Measurements from ENCODE around the gene RARG.

The RARG gene

GRCh38 chr12:53223389-53224060 lies 8.5 kb downstream of the RARG start:
- DNase-seq (ENCODE audit: low read depth), result no peak

- no peak for DNase-seq (ENCODE audit: low read depth)
Observed at GRCh38 chr12:53222806-53223261, 9.2 kb downstream of the RARG start.

GRCh38 chr12:53222170-53222721 lies 9.8 kb downstream of the RARG start:
- DNase-seq (ENCODE audit: low read depth), result no peak

DNA sequence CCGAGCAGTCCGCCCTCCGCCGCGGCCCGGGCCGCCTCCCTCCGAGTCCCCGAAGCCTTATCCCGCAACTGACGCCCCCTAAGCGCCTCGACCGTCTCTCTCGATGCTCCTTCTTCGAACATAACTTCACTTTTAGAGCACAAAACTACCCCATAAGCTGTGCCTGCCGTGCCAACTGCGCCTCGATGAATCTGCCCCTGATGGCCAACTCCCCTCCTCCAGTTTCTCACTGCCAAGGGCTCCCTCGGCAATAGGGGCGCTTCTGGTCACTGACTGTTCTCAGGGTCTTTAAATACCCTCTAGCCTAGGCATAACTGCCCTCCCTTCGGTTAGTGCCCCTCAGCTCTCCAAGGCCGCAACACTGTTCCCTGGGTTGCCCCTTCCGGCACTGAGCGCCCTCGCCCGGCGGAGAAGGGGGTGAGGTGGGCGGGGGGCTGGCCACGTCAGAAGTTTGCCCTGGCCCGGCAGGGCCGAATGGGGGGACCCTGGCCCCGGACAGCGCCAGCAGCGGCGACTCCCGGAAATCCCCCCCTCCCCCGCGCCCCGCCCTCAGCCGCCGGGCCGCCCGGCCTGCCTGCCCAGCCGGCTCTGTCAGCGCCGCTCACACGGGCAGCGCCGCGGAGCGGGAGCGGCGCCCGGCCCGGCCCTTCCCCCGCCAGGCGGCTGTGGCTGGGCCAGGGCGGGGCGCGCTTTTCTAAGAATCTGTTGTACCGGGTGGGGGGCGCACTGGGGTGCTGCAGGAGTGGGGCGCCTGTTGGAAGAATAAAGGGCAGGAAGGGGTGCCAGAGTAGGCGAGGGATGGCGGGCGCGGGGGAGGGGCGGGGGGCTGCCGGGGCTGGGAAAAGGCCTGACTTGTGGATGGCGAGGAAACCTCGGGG lies 10.6 kb downstream of the RARG start:
- no peak for DNase-seq (ENCODE audit: low read depth)

- DNase-seq (ENCODE audit: low read depth), result no peak
Observed at GRCh38 chr12:53220694-53221202, 11.3 kb downstream of the RARG start.

GRCh38 chr12:53219956-53220693 lies 11.9 kb downstream of the RARG start:
- no peak for DNase-seq (ENCODE audit: low read depth)

- DNase-seq (ENCODE audit: low read depth), result no peak
Observed at GRCh38 chr12:53219292-53219955, 12.6 kb downstream of the RARG start.

GRCh38 chr12:53218551-53219291 lies 13.3 kb downstream of the RARG start:
- no peak for DNase-seq (ENCODE audit: low read depth)

DNA sequence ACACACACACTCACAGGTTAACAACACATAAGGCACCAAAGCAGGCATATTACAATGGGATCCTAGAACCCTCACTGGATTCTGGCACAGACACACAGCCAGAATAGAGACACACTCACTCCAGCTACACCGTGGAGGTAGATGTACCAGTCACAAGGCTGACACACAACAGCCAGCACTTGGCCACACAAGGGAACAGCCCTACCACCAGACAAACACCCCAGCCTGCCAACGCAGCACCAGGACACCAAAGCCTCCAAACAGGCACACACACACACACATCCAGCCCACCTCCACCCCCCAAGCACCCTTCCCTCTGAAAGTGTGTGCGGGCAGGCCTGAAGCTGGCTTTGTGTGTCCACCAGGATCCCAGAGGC lies 14.1 kb downstream of the RARG start:
- no peak for DNase-seq (ENCODE audit: low read depth)

- DNase-seq (ENCODE audit: low read depth), result no peak
Observed at GRCh38 chr12:53217051-53217930, 14.7 kb downstream of the RARG start.

DNA sequence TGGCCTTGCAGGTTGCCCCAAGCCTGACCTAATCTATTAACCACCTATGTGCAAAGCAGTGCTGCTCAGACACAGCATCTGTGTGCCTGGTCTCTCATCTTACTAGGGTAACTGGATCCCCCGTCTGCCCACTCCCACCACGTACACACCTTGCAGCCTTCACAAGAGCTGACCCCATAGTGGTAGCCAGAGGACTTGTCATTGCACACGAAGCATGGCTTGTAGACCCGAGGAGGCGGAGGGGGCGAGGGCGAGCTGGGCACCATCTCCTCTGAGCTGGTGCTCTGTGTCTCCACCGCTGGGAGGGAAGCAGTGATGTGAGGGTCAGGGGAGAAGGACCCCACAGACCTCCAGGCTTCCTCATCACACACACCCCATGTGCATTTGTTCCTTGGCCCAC lies 16.5 kb downstream of the RARG start:
- DNase-seq (ENCODE audit: low read depth), result no peak

DNA sequence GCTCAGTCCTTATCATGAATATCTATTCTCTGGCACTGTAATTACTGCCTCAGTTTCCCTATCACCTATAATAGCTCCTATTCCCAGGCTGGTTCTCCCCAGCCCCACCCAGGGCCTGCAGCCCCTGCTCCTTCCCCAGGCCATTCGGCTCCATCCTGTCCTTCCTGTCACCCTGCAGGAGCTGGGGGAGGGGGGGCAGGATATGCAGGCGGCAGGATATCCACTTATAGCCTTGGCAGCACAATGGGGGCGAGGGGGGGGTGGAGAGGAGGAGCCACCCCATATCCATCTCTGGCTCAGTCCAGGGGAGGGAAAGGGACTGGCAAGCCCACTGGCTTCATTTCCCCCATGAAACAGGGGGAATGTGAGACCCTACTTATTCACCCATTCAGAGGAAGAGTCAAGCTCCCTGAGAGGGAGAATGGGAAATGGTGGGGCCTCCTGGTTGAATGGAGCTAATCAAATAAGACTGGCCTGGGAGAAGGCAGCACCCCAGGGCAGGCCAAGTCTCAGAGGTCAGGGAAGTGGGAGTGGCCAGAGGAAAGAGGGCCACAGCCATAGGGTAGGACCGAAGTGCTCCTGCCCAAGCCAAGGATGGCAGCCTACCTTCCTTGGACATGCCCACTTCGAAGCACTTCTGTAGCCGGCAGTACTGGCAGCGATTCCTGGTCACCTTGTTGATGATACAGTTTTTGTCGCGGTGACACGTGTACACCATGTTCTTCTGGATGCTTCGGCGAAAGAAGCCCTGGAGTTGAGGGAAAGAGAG lies 17.1 kb downstream of the RARG start:
- DNase-seq (ENCODE audit: low read depth), result no peak

- no peak for DNase-seq (ENCODE audit: low read depth)
Observed at GRCh38 chr12:53214221-53214620, 17.8 kb downstream of the RARG start.

- DNase-seq (ENCODE audit: low read depth), result peak; percentile 67
Observed at GRCh38 chr12:53213348-53213747, 18.7 kb downstream of the RARG start.

DNA sequence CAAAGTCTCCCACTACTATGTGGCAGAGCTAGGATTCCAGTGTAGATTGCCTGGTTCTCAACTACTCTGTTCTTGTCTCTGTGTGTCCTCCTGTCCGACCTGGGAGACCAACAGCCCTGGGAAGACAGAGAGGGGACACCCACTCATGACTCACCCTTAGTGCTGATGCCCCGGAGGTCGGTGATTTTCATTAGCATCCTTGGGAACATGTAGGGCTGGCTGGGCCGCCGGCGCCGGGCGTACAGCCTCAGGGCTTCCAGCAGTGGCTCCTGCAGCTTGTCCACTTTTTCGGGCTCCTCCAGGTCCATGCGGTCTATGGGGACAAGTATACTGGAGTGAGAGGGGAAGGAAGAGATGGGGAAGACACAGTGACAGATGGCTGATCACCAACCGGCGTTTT lies 19.1 kb downstream of the RARG start:
- DNase-seq (ENCODE audit: low read depth), result no peak

DNA sequence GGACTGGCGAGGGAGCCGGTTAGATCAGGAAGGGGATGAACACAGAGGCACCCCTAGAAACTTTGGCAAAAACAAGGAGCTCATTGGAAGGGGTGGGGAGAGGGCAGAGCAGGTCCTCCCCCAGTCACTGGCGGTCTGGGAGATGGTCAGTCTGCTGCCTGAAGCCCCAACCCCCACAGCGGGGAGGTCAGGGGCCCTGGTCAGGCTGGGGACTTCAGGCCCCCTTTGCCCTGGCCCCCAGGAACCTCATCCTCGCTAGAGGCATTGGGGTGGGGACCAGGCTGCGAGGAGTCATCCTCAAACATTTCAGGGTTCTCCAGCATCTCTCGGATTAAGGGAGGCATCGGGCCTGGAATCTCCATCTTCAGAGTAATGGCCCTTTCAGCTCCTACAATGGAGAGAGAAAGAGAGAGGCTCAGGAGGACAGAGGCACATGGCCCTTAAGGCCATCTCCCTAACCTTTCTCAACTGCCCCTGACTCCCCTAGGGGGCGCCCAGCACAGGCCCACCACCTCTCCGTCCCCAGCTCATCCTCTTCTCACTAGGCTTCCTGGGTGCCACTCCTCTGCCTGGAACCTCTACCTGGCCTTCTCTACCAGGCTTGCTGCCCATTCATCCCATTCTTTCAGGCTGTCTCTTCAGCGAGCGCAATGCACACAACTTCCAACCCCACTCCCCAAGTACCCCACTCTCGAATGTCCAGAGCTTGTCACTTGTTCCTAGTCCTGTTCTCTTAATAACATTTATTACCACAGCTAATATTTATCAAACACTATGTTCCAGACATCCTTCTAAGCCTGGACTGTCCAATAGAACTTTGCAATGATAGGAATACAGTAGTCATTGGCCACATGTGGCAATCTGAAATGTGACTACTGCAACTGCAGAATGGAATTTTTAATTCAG lies 20.3 kb downstream of the RARG start:
- no peak for DNase-seq (ENCODE audit: low read depth)

GRCh38 chr12:53210843-53211242 lies 21.2 kb downstream of the RARG start:
- DNase-seq (ENCODE audit: low read depth), result no peak

- no peak for DNase-seq (ENCODE audit: low read depth)
Observed at GRCh38 chr12:53208877-53209463, 23.0 kb downstream of the RARG start.
